GM21423 (cell line): ENCODE data around the gene NPAS4.
"Not testable (repeated sequence)": the region's sequence is repeated elsewhere in the genome, so short reads cannot be mapped to it uniquely, and the experiment has no call there.

Experiments used
- ATAC-seq: cut with Tn5 transposase; IDR thresholded peaks from one replicate; pipeline ENCODE4 v1.9.1; 2021; ENCODE audit warnings: mild to moderate bottlenecking, moderate library complexity; ENCODE audit not compliant: unreplicated experiment

The NPAS4 gene

GRCh38 chr11:66417000-66417399 is 3.8 kb upstream of the NPAS4 start:
- ATAC-seq: no peak

DNA sequence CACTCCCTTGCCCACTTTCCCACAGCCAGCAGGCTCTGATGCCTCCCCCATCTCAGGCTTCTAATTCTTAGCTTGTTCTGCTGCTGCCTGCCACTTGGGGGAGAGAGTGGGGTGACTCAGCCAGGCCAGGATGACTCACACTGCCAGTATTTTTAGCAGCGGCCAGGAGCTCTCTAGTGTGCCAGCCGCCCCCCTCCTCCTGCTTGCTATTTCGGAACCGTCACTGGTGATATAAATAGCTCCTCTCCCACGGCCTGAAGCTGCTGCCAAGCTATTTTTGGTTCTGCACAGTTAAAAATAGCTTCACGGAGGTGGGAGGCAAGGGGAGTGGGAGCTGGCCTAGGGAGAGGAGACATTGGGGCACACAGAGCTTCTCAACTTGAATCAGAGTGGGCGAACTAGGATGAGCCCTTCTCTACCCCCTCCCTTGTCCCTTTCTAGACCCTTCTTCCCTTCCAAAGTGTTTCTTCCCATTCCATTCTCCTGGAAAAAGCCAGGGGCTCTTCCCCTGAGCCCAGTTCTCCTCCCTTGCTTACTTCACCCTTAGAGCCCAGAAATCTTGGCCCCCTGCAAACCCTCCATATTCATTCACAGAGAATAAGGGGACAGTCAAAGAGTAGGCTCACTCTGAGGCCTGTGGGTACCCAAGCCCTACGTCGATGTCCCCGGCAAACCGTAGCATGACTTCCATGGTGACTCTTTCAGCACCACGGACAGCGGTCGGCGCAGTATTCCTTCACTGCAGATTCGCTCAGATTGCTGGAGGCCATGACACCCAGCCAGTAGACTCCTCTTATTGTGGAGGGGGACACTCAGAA is 2.5 kb upstream of the NPAS4 start:
- ATAC-seq: no peak

- ATAC-seq: no peak
Observed at GRCh38 chr11:66418986-66419308, 1.9 kb upstream of the NPAS4 start.

DNA sequence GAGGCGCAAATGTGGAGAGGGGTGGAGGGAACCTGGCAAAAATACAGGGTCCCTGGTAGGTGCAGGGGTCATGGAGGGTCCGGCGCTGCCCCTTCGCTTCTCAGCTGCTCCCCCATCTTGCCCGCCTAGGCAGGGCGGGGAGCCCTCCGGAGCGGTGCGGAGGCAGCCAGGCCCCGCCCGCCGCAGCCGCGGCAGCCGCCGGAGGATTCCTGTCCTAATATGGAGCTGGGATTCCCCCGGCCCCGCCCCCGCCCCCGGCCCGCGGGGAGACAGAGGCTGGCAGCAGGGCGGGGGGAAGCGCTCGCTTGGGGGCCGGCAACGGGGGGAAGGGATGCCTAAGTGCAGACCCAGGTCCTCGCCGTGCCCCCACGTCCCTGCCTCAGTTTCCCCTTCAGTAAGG is 1.0 kb upstream of the NPAS4 start:
- ATAC-seq: no peak

- ATAC-seq: peak; percentile 71
Observed at GRCh38 chr11:66421492-66422205, 814 bp downstream of the NPAS4 start.

DNA sequence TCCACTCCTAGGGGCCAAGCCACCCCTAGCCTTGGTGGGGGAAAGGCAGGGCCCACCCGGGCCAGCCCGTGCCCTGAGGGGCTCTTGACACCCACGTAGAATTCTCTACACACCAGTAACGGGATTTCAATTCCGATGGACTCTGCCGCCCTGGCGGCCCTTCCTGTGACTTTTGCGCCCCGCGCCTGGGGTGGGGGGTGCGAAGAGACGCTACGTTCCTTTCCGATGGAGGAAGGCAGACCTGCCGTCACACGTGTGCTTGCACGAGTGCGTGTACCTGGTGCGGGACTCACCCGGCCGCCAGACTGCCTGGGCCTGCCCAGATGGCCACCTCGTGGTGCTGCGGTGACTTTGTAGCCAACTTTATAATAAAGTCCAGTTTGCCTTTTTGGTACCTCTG is 5.5 kb downstream of the NPAS4 start:
- no peak for ATAC-seq

DNA sequence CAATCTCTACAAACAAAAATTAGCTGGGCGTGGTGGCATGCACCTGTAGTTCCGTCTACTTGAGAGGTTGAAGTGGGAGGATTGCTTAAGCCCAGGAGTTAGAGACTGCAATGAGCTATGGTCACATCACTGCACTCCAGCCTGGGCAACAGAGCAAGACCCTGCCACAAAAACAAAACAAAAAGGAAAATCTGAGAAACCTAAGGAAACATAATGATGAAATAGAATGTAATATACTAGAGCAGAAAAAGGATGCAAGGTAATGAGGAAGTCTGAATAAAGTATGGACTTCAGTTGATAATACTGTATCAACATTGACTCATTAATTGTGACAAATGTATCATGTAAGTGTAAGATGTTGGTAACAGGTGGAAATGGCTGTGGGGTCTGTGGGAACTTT is 8.1 kb downstream of the NPAS4 start:
- no peak for ATAC-seq

DNA sequence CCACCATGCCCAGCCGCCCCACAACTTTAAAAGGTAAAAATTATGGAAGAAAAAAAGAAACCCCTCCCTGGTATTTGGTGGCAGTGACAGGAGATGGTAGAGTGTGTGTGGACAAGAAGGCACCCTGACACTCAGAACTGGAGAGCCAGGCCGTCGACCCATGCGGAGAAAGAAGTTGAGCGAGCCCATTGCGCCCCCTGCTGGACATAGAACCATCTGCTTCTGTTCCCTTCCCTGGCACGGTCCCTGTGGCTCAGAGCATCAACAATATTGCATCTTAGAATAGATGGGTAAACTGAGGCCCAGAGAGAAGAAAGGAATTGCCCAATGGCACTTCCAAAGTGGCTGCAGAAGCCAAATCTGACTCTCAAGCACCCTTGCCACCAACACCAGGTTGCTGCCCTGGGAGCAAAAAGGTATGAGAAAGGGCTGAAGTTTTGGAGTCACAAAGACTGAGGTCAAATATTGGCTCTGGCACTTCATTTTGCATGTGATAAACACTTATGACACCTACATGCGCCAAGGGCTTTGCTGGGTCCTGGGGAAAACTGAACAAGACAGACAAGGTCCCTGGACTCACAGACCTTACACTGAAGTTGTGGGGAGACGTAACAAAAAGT is 9.3 kb downstream of the NPAS4 start:
- no peak for ATAC-seq

DNA sequence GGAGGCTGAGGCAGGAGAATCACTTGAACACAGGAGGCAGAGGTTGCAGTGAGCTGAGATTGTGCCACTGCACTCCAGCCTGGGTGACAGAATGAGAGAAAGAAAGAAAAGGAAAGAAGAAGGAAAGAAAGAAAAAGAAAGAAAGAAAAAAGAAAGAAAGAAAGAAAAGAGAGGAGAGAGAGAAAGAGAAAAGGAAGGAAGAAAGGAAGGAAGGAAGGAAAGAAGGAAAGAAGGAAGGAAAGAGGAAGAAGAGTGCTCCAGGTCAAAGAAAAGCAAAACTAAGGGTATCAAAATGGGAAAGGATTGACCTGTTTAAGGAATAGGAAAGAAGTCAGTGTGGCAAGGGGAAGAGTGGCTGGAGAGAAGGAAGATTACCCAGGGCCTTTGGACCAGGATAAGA is 10.5 kb downstream of the NPAS4 start:
- not testable (repeated sequence) for ATAC-seq

- ATAC-seq: not testable (repeated sequence)
Observed at GRCh38 chr11:66431871-66432329, 11.1 kb downstream of the NPAS4 start.

DNA sequence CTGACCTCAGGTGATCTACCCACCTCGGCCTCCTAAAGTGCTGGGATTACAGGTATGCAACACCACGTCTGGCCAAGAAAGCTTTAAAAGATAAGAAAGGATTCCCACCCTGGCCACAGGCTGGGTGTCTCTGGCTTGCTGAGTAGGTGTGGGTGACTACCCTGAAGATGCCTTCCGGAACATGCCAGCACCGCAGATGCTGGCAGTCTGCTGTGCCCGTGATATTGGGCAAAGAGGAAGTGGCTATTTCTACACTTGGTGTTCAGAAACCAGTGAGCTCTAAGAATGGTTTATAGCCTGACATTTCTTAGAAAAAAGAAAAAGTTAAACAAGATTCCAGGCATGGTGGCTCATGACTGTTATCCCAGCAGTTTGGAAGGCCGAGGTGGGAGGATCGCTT is 11.8 kb downstream of the NPAS4 start:
- no peak for ATAC-seq

GRCh38 chr11:66437979-66438503 is 17.2 kb downstream of the NPAS4 start:
- ATAC-seq: no peak

DNA sequence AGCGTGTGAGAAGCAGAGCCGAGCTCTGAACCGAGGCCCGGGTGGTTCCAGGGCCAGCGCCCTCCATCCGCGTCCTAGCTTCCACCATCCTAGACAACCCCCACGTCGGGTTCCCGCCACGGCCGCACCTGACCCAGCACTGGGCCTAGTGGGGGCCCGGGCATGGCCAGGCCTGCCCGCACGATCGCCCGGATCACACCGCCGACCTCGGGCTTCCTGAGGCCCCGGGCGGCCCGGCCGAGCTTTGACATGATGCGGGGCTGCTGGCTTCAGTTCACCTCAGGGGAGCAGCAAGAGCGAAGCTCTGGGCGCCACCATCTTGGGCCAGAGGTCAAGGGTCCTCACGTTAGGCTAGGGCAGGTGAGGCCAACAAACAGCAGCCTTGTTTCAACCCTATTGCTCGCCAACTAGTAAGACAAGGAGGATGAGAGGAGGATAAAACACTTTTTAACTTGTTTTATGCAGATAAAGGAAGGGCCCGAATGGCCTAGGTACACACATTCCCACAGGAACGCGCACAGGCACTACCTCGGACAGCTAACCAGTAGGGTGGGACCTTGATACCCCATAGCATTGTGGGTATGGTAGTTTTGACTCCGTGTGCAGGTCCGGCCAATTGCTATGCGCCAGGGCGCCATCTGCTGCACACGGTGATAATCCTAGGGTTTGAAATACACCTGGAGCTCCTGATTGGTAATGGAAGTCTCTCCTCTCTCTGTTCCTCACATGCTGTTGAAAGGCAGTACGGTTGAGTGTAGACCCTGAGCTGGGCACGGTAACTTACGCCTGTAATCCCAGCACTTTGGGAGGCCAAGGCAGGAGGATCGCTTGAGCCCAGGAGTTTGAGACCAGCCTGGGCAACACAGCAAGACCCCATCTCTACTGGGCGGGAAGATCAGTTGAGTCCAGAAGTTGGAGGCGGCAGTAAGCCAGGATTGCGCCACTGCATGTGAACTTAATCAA is 17.9 kb downstream of the NPAS4 start, which contains the start of gene MRPL11:
MRPL11 (minus strand) TSS at position 345 of the 963 bp plus-strand sequence; CDS start at position 251, 94 bp downstream.
- ATAC-seq: peak; percentile 90

DNA sequence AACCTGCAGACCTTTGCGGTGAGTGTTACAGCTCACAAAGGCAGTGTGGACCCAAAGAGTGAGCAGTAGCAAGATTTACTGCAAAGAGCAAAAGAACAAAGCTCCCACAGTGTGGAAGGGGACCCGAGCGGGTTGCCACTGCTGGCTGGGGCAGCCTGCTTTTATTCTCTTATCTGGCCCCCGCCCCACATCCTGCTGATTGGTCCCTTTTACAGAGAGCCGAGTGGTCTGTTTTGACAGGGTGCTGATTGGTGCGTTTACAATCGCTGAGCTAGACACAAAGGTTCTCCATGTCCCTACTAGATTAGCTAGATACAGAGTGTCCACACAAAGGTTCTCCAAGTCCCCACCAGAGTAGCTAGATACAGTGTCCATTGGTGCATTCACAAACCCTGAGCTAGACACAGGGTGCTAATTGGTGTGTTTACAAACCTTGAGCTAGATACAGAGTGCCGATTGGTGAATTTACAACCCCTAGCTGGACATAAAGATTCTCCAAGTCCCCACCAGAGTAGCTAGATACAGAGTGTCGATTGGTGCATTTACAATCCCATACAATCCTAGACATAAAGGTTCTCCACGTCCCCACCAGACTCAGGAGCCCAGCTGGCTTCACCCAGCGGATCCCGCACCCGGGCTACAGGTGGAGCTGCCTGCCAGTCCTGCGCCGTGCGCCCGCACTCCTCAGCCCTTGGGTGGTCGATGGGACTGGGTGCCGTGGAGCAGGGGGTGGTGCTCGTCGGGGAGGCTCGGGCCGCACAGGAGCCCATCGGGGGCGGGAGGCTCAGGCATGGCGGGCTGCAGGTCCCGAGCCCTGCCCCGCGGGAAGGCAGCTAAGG is 19.5 kb downstream of the NPAS4 start:
- not testable (repeated sequence) for ATAC-seq

GRCh38 chr11:66440940-66441282 is 20.1 kb downstream of the NPAS4 start:
- not testable (repeated sequence) for ATAC-seq

- no peak for ATAC-seq
Observed at GRCh38 chr11:66443602-66444001, 22.8 kb downstream of the NPAS4 start.

GRCh38 chr11:66447012-66447411 is 26.2 kb downstream of the NPAS4 start:
- ATAC-seq: no peak

- no peak for ATAC-seq
Observed at GRCh38 chr11:66448523-66448922, 27.7 kb downstream of the NPAS4 start.

DNA sequence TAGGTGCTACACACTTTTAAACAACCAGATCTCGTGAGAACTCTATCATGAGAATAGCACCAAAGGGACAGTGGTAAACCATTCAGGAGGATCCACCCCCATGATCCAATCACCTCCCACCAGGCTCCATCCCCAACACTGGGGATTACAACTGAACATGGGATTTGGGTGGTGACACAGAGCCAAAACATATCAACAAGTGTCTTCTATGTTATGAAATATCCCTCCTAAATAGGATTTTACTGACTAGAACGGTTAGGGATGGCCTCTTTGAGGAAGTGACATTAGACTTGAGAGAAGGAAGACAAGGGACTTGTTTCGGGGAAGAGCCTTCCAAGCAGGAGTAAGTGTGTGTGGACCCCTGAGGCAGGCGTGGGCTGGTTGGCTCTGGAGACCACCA is 29.7 kb downstream of the NPAS4 start:
- no peak for ATAC-seq

DNA sequence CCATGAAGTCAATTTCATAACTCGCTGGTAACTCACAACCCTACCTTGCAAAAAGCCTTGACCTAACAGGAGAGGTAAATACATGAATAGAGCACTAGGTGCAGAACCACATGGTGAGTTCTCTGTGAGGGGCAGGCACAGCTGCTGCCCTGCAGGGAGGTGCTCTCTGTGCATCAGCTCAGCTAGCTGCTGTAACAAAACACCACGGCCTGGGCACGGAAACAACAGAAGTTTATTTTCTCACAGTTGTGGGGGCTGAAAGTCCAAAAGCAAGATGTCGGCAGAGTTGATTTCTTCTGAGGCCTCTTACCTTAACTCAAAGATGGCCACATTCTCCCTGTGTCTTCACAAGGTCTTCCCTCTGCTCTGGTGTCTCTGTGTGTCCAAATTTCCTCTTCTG is 30.8 kb downstream of the NPAS4 start:
- ATAC-seq: no peak
